Stimulated activated naive B cell treated with anti-CD40 and anti-IgM and Interleukin-4, amounts not matched to agents 10 μg/mL and 1 μg/mL and 100 μg/mL, for 72 hours (primary cell): Measurements from ENCODE around the gene SUN2.

ENCODE experiments used
- ATAC-seq, 2 donors: fragments of 150-1000 bp; cut with Tn5 transposase; replicated peaks; 2 replicates each; pipeline ENCODE4 v1.10.0; 2021; ENCODE audit warnings: moderate library complexity in 1 of 2
- DNase-seq: peaks from one replicate; pipeline ENCODE4 v3.0.0; 2021
- H3K27ac Mint-ChIP-seq: one replicate; pipeline ENCODE4 v1.8.0; 2022; ENCODE audit warnings: mild to moderate bottlenecking, mixed read lengths
- H3K27me3 Mint-ChIP-seq, 2 donors: one replicate each; pipeline ENCODE4 v1.8.0; 2022; ENCODE audit warnings: mixed read lengths in 2 of 2
- H3K36me3 Mint-ChIP-seq, 2 donors: one replicate each; pipeline ENCODE4 v1.8.0; 2022; ENCODE audit warnings: mixed read lengths in 2 of 2, mild to moderate bottlenecking in 1 of 2
- H3K4me1 Mint-ChIP-seq, 2 donors: one replicate each; pipeline ENCODE4 v1.8.0; 2022; ENCODE audit warnings: mixed read lengths in 2 of 2, mild to moderate bottlenecking in 1 of 2
- H3K4me3 Mint-ChIP-seq, 2 donors: one replicate each; pipeline ENCODE4 v1.8.0; 2022; ENCODE audit warnings: mild to moderate bottlenecking in 2 of 2, mixed read lengths in 2 of 2, moderate library complexity in 1 of 2
- H3K9me3 Mint-ChIP-seq, 2 donors: one replicate each; pipeline ENCODE4 v1.8.0; 2022; ENCODE audit warnings: mixed read lengths in 2 of 2, mild to moderate bottlenecking in 1 of 2

SUN2 gene

GRCh38 chr22:38730411-38730871 lies 25.4 kb downstream of the SUN2 start:
- DNase-seq (no peak), ATAC-seq (no peak)
- Mint-ChIP-seq H3K27ac (peak overlapping the region; percentile 73), H3K27me3 (no peaks in the 10 kb centered on the region), H3K9me3 (no peaks in the 10 kb centered on the region), H3K4me1 (peaks cover 20 to 31% of the 10 kb centered on the region in 2 donors), H3K4me3 (no peak overlapping the region), H3K36me3 (peaks cover 36 to 77% of the 10 kb centered on the region in 2 donors)

DNA sequence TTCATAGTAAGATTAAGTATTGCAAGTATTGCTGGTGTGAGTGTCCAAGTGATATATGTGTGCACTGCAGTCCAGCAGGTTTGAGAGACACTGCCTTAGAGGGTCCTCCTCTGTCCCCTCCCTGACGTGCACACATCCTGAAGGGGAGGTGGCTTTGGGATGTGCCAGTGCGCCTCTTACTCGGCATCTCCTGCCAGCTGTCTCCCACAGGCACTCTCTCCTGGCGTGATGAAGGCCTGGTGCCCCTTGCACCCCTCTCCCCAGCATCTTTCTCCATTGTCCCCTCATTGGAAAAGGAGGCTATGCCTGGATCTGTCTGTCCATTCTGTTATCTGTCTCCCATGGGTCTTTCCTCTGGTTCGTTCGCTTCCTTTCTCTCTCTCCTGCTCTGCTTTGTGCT lies 25.9 kb downstream of the SUN2 start:
- DNase-seq (no peak), ATAC-seq (no peak)
- Mint-ChIP-seq H3K36me3 (peaks cover 37 to 78% of the 10 kb centered on the region in 2 donors), H3K27me3 (no peaks in the 10 kb centered on the region), H3K4me3 (no peak overlapping the region), H3K27ac (no peak overlapping the region), H3K4me1 (peaks cover 15 to 29% of the 10 kb centered on the region in 2 donors), H3K9me3 (no peaks in the 10 kb centered on the region)

DNA sequence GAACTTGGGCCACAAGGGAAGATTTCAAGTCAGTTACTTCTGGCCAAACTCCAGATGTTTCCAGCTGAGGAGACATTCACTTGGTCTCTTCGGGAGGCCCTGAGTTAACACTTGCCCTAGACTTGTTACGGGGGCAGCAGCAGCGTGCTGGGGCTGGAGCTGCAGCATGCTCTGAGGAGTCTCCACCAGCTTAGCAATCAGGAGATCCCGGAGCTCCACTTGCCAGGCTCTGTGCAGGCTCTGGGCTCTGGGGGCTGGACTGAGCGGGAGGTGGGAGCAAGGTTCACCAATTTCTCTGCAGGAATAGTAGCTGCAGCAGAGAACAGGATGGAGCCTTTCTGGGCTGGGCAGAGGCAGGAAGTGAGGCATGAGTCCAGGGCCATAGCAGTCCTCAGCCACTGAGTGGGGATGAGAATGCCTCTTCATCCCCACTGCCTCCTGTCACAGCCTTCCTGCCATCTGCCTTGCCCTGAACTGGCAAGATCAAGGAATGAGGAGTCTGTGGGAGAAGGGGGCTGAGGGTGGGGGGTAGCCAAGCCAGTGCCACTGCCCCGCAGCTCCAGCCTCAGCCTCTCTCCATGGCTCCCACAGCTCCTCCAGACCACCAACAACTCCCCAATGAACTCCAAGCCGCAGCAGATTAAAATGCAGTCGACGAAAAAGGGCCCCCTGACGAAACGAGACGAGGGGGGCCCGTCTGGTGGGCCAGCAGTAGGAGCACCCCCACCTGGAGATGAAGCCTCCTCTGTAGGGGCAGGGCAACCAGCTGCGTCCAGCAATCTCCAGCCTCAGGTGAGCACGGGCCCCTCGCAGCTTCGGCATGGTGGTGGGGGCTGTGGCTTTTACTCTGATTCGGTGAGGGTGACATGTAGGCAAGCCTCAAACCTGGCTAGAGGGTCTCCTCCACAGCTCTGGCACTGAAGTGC lies 26.7 kb downstream of the SUN2 start:
- Mint-ChIP-seq H3K27me3 (no peaks in the 10 kb centered on the region), H3K9me3 (no peaks in the 10 kb centered on the region), H3K4me3 (no peak overlapping the region), H3K4me1 (peaks cover 11 to 25% of the 10 kb centered on the region in 2 donors), H3K36me3 (peaks cover 39 to 78% of the 10 kb centered on the region in 2 donors), H3K27ac (peak overlapping the region; percentile 47)
- DNase-seq: no peak
- ATAC-seq: no peak

DNA sequence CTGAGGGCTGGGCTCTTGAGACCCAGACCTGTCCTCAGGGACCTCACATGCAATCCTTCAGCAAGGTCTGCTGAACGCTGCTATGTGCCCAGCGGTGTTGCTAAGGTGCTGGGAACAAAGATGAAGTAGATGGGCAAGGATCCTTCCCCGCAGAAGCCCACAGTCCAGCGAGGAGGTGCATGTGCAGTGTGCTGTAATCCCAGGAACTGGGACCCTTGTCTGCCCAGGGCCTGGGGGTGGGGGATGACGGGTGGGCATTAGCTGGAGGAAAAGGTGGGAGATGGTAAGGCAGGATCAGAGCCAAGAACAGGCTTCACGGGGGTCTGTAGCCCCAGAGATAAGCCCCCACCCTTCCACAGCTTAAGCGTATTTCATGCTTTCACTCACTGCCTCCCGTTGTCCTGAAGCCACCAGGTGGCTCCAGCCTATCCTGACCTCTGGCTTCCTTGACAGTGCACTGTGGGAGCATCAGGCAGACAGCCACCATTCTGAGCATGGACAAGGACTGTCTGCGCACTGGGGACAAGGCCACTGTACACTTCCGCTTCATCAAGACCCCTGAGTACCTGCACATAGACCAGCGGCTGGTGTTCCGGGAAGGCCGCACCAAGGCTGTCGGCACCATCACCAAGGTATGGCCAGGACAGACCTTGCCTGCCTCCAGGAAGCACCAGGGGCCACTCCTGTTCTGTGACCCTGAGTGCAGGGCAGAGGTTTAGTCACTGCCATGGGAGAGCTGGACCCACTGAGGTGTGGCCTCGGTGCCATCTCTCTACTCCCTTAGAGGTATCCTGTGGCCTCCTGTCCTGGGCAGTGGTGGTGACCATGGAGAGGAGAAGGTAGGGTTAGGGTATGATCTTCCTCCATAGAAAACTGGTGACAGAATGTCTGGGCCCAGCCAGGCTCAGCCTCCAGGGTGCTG lies 28.0 kb downstream of the SUN2 start:
- ATAC-seq: no peak
- Mint-ChIP-seq H3K27ac (peak overlapping the region; percentile 69), H3K4me3 (no peak overlapping the region), H3K9me3 (no peaks in the 10 kb centered on the region), H3K4me1 (peaks cover 2 to 16% of the 10 kb centered on the region in 2 donors), H3K36me3 (peaks cover 41 to 78% of the 10 kb centered on the region in 2 donors), H3K27me3 (no peaks in the 10 kb centered on the region)
- no peak for DNase-seq

GRCh38 chr22:38727123-38727522 lies 28.7 kb downstream of the SUN2 start:
- ATAC-seq (no peak), DNase-seq (no peak)
- no peak overlapping the region for H3K27ac Mint-ChIP-seq
- no peaks in the 10 kb centered on the region for H3K9me3 Mint-ChIP-seq
- peaks cover 44 to 80% of the 10 kb centered on the region in 2 donors for H3K36me3 Mint-ChIP-seq
- peaks cover 2 to 13% of the 10 kb centered on the region in 2 donors for H3K4me1 Mint-ChIP-seq
- H3K27me3 Mint-ChIP-seq: no peaks in the 10 kb centered on the region
- no peak overlapping the region for H3K4me3 Mint-ChIP-seq

GRCh38 chr22:38725900-38726655 lies 29.7 kb downstream of the SUN2 start:
- ATAC-seq (no peak), DNase-seq (no peak)
- Mint-ChIP-seq H3K4me1 (peaks cover 2 to 13% of the 10 kb centered on the region in 2 donors), H3K4me3 (no peak overlapping the region), H3K9me3 (no peaks in the 10 kb centered on the region), H3K36me3 (peaks cover 46 to 80% of the 10 kb centered on the region in 2 donors), H3K27ac (no peak overlapping the region), H3K27me3 (no peaks in the 10 kb centered on the region)

GRCh38 chr22:38724926-38725571 lies 30.7 kb downstream of the SUN2 start:
- H3K4me1 Mint-ChIP-seq: peaks cover 2 to 13% of the 10 kb centered on the region in 2 donors
- DNase-seq (no peak), ATAC-seq (peak; percentile 69 to 81)
- H3K36me3 Mint-ChIP-seq: peaks cover 43 to 70% of the 10 kb centered on the region in 2 donors
- H3K27me3 Mint-ChIP-seq: no peaks in the 10 kb centered on the region
- peak overlapping the region; percentile 1 for H3K27ac Mint-ChIP-seq
- no peaks in the 10 kb centered on the region for H3K9me3 Mint-ChIP-seq
- H3K4me3 Mint-ChIP-seq: no peak overlapping the region

DNA sequence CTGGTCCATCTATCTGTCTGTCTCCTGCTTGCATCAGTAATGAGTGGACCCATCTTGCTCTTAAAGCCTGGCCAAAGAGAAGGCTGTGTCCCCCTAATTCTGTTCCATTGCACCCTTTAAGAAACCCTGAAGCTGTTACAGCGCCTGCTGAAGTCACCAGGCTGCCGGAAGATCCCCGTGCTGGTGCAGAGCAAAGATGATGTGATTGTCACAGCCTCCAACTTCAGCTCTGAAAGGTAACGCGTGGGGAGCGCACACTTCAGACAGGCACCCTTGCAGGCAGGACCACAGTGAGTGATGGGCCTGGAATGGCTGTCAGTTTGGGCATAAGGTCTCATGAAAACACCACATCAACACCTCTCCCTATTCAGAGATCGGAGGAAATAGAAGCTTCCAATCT lies 31.6 kb downstream of the SUN2 start:
- Mint-ChIP-seq H3K4me3 (no peak overlapping the region), H3K27ac (peak overlapping the region; percentile 59), H3K9me3 (no peaks in the 10 kb centered on the region), H3K4me1 (peaks cover 2 to 13% of the 10 kb centered on the region in 2 donors), H3K27me3 (no peaks in the 10 kb centered on the region), H3K36me3 (peaks cover 42 to 64% of the 10 kb centered on the region in 2 donors)
- DNase-seq: no peak
- ATAC-seq: no peak

- ATAC-seq (no peak), DNase-seq (no peak)
- H3K36me3 Mint-ChIP-seq: peaks cover 33 to 60% of the 10 kb centered on the region in 2 donors
- no peaks in the 10 kb centered on the region for H3K27me3 Mint-ChIP-seq
- no peak overlapping the region for H3K4me3 Mint-ChIP-seq
- no peaks in the 10 kb centered on the region for H3K9me3 Mint-ChIP-seq
- no peak overlapping the region for H3K27ac Mint-ChIP-seq
- peaks cover 4 to 12% of the 10 kb centered on the region in 2 donors for H3K4me1 Mint-ChIP-seq
These were observed 34.2 kb downstream of the SUN2 start for GRCh38 chr22:38721551-38721950.

DNA sequence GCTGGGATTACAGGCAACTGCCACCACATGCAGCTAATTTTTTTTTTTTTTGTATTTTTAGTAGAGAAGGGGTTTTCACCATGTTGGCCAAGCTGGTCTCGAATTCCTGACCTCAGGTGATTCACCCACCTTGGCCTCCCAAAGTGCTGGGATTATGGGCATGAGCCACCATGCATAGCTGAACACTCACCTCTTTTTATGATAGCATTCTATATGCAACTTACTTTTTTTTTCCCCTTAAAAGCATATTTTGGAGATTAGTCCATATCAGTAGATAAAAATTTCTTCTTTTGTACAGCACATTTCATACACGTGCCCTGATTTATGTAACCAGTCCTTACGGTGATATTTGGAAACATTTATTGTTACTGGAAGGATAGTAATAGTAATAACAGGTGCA lies 35.4 kb downstream of the SUN2 start:
- peaks cover 33 to 60% of the 10 kb centered on the region in 2 donors for H3K36me3 Mint-ChIP-seq
- H3K9me3 Mint-ChIP-seq: no peaks in the 10 kb centered on the region
- H3K27ac Mint-ChIP-seq: no peak overlapping the region
- H3K4me3 Mint-ChIP-seq: no peak overlapping the region
- ATAC-seq: no peak
- H3K4me1 Mint-ChIP-seq: peaks cover 4 to 14% of the 10 kb centered on the region in 2 donors
- no peak for DNase-seq
- no peaks in the 10 kb centered on the region for H3K27me3 Mint-ChIP-seq

- H3K27ac Mint-ChIP-seq: no peak overlapping the region
- H3K27me3 Mint-ChIP-seq: no peaks in the 10 kb centered on the region
- no peaks in the 10 kb centered on the region for H3K9me3 Mint-ChIP-seq
- peaks cover 27 to 59% of the 10 kb centered on the region in 2 donors for H3K36me3 Mint-ChIP-seq
- peaks cover 12 to 17% of the 10 kb centered on the region in 2 donors for H3K4me1 Mint-ChIP-seq
- no peak overlapping the region for H3K4me3 Mint-ChIP-seq
- ATAC-seq (no peak), DNase-seq (no peak)
These were observed 36.6 kb downstream of the SUN2 start for GRCh38 chr22:38719196-38719595.

DNA sequence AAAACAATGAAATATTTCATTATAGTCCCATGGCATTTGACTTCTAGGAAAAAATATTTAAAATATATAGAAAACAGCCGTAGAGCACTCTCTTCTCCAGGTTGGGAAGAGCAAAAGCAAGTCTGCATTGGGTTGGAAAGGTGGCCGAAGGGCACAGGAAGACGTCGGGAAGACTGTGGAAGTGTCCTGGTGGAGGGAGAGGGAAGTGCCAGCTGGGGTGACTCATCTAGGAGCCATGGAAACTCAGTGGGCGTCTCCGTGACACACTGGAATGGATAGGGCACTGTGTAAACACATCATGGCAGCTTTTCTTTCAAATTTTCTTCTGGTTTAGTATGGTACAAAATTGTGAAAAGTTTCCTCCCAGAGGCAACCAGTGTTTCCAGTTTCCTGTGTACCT lies 37.4 kb downstream of the SUN2 start:
- no peak for ATAC-seq
- no peak overlapping the region for H3K27ac Mint-ChIP-seq

DNA sequence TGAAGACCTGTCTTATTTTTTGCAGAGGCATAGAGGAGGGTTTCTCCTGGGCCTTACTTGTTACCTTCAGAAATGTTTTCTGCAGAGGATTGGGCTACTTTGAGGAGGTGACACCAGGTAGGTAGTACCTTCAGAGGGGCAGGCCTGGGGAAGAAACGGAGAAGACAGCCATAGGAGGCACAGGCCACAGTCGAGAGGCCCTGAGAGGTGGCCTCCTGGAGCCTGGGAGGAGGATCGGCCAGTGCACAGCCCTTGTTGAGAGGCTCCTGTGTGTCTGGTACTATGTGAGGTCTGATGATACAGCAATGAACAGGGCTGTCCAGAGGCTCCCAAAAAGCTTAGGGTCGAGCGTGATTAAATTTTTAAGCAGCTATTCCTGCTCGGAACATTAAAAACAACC lies 38.6 kb downstream of the SUN2 start:
- H3K27ac Mint-ChIP-seq: no peak overlapping the region
- peaks cover 24 to 34% of the 10 kb centered on the region in 2 donors for H3K4me1 Mint-ChIP-seq
- peaks cover 23 to 59% of the 10 kb centered on the region in 2 donors for H3K36me3 Mint-ChIP-seq
- ATAC-seq: no peak
- H3K9me3 Mint-ChIP-seq: no peaks in the 10 kb centered on the region
- no peak for DNase-seq
- no peaks in the 10 kb centered on the region for H3K27me3 Mint-ChIP-seq
- H3K4me3 Mint-ChIP-seq: no peak overlapping the region

More for the DNA sequence above, 37.4 kb downstream of the SUN2 start:
- no peak for DNase-seq
- no peaks in the 10 kb centered on the region for H3K9me3 Mint-ChIP-seq
- H3K36me3 Mint-ChIP-seq: peaks cover 27 to 57% of the 10 kb centered on the region in 2 donors
- H3K27me3 Mint-ChIP-seq: no peaks in the 10 kb centered on the region
- peaks cover 16 to 24% of the 10 kb centered on the region in 2 donors for H3K4me1 Mint-ChIP-seq
- H3K4me3 Mint-ChIP-seq: no peak overlapping the region
